Endothelial cell (in vitro differentiated cells): ENCODE data around the gene BCAP31. TPM values are rescaled to one million over a fixed set of nuclear protein-coding genes. Genes with fewer than 3 reads are reported as not detected.

Experiments used
- DNase-seq: peaks from one replicate; pipeline ENCODE4 v3.0.0; 2021; ENCODE audit warnings: low spot score
- H3K27ac Mint-ChIP-seq: one replicate; pipeline ENCODE4 v1.8.0; 2021; ENCODE audit warnings: mixed read lengths, inconsistent platforms; ENCODE audit not compliant: unreplicated experiment
- H3K27me3 Mint-ChIP-seq: one replicate; pipeline ENCODE4 v1.8.0; 2021; ENCODE audit warnings: mild to moderate bottlenecking, moderate library complexity, mixed read lengths, inconsistent platforms; ENCODE audit not compliant: unreplicated experiment
- H3K36me3 Mint-ChIP-seq: one replicate; pipeline ENCODE4 v1.8.0; 2021; ENCODE audit warnings: mild to moderate bottlenecking, low read depth, mixed read lengths, inconsistent platforms; ENCODE audit not compliant: unreplicated experiment
- H3K4me1 Mint-ChIP-seq: one replicate; pipeline ENCODE4 v1.8.0; 2021; ENCODE audit warnings: mild to moderate bottlenecking, mixed read lengths, inconsistent platforms; ENCODE audit not compliant: unreplicated experiment
- H3K4me3 Mint-ChIP-seq: one replicate; pipeline ENCODE4 v1.8.0; 2021; ENCODE audit warnings: mild to moderate bottlenecking, mixed read lengths, inconsistent platforms; ENCODE audit not compliant: unreplicated experiment
- H3K9me3 Mint-ChIP-seq: one replicate; pipeline ENCODE4 v1.8.0; 2021; ENCODE audit warnings: mixed read lengths, inconsistent platforms; ENCODE audit not compliant: unreplicated experiment
- total RNA-seq: library from RNA; stranded (reverse); fragmentation: NEBNext Ultra II Directional; extraction: Animal tissue kit (Norgen Biotek cat#: 25700); gene quantifications from one replicate; pipeline ENCODE4 v1.2.1, GENCODE V29; 2021; ENCODE audit not compliant: unreplicated experiment
- TF ChIP-seq, protein P1 (sequence below): fragments of 200-600 bp; sonication (generic); IDR thresholded peaks from one replicate; pipeline ENCODE4 v1.5.0; 2021; ENCODE audit warnings: antibody characterized with exemption; ENCODE audit not compliant: unreplicated experiment

The BCAP31 gene
- total RNA-seq, 1 donor from 2014 or later, result 282 TPM

DNA sequence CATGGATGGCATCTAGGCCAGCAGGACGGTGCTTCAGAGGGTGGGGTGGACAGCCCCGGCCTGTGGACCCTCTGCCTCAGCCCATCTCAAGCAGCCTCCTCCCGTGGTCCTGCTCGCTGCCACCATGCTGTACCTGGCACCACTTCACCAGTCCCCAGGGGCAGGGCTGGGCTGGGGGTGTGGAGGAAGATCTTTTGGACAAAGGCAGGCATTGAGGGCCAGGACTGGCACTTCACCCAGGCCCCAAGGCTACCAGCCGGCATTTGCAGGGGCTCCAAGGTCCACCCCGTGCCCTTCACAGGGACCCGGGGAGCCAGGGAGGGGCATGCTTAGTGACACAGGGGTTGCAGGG is 40.6 kb upstream of the BCAP31 start:
- no peak for DNase-seq
- Mint-ChIP-seq H3K4me3 (no peak overlapping the region), H3K36me3 (no peaks in the 10 kb centered on the region), H3K9me3 (no peaks in the 10 kb centered on the region), H3K27ac (no peak overlapping the region), H3K4me1 (peaks cover 2% of the 10 kb centered on the region), H3K27me3 (no peaks in the 10 kb centered on the region)
- TF ChIP-seq, protein P1, sequence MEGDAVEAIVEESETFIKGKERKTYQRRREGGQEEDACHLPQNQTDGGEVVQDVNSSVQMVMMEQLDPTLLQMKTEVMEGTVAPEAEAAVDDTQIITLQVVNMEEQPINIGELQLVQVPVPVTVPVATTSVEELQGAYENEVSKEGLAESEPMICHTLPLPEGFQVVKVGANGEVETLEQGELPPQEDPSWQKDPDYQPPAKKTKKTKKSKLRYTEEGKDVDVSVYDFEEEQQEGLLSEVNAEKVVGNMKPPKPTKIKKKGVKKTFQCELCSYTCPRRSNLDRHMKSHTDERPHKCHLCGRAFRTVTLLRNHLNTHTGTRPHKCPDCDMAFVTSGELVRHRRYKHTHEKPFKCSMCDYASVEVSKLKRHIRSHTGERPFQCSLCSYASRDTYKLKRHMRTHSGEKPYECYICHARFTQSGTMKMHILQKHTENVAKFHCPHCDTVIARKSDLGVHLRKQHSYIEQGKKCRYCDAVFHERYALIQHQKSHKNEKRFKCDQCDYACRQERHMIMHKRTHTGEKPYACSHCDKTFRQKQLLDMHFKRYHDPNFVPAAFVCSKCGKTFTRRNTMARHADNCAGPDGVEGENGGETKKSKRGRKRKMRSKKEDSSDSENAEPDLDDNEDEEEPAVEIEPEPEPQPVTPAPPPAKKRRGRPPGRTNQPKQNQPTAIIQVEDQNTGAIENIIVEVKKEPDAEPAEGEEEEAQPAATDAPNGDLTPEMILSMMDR, result no peak

DNA sequence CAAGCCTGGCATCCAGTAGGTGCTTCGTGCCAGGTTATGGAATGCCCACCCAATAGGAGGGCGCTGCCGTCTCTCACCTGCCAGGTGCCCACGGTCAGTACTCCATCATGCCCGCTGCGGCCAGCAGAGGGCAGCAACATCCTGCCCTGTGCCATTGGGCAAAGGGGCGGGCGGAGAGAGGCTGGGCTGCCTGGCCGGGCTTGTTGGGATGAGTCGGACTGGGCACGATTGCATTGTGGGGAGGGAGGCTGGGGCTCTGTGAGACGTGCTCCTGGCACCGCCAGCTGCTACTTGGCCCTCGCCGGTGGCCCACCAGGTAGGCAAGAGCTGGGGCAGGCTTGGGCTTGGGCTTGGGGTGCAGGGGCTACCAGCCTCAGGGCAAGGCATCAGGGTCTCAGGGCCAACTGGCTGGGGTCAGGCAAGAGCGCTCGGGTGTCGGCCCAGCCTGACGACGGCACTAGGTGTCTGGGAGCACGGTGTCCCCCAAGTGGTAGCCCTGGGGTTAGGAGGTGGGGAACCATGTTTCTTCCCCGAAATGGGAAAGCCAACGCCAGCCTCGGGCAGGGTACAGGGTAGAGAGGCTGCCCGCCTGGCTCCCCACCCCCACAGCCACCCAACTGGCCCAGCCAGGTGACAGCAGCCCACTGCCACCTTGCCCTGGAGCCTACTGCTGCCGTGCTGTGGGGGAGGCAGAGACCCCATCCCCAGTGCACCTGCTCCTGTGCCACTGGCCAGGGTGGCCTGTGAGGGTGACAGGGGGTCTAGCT is 40.0 kb upstream of the BCAP31 start, which contains the start of gene PLXNB3:
PLXNB3 (plus strand) TSS at position 261 of the 767 bp plus-strand sequence. CDS start 1,287 bp downstream, outside the sequence.
- TF ChIP-seq, protein P1, result peak; percentile 71
- peaks cover 2% of the 10 kb centered on the region for H3K4me1 Mint-ChIP-seq
- no peak within 1 kb of the TSS for H3K27ac Mint-ChIP-seq
- no peak within 1 kb of the TSS for H3K4me3 Mint-ChIP-seq
- no peaks in the 10 kb centered on the region for H3K27me3 Mint-ChIP-seq
- DNase-seq, result peak; percentile 74
- no peaks in the 10 kb centered on the region for H3K36me3 Mint-ChIP-seq
- H3K9me3 Mint-ChIP-seq, result no peaks in the 10 kb centered on the region

DNA sequence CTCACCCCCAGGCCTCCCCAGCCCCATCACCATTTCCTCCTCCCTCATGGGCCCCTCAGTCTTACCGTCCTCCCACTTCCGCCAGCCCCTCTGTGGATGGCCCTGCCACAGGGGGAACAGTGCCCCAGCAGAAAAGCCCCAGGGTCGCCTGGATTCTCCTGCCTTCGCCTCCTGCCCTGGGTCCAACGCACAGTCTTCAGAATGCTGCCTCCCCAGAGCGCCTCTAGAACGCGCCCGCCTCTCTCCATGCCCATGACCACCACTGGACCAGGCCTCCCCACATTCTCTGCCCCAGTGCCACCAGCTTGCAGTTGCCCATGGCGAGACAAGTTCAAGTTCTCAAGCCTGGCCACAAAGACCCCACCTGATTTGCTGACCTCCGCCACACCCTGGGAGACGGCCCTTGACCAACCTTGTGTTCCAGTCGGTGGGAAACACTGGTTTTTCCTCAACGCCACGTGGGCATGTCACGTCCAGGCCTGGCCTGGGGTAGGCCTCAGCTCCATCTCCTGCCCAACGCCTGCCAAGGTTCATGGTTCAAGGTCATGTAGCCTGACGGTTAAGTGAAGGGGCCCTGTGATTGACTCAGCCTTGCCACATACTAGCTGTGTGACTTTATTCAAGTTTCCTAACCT is 39.2 kb upstream of the BCAP31 start:
- H3K4me1 Mint-ChIP-seq, result peaks cover 2% of the 10 kb centered on the region
- no peaks in the 10 kb centered on the region for H3K27me3 Mint-ChIP-seq
- H3K36me3 Mint-ChIP-seq, result no peaks in the 10 kb centered on the region
- no peak for DNase-seq
- H3K9me3 Mint-ChIP-seq, result no peaks in the 10 kb centered on the region
- H3K4me3 Mint-ChIP-seq, result no peak overlapping the region
- no peak overlapping the region for H3K27ac Mint-ChIP-seq
- TF ChIP-seq, protein P1, result no peak

DNA sequence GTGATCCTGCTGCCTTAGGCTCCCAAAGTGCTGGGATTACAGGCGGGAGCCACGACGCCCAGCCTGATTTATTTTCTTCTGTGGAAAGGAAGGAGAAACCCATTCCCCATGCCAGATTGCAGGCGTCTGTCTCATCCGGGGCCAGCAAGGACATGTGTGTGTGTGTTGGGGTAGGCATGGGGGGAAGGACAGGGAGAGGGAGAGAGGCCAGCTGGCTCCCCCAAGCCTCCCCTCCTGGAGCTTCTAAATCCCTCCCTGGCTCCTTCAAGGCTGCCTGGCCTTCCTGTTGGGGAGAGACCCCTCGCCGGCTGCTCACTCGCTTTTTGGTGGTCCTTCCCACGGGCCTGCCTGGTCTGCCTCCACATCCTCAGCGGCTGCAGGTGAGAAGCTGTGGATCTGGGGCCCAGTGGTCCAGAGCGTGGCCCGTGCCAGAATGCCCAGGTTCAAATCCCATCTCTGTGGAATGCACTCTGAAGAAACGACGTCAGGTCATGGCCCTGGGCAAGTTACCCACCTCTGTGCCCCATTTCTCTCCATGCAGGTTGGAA is 38.5 kb upstream of the BCAP31 start:
- TF ChIP-seq, protein P1, result no peak
- no peak for DNase-seq
- Mint-ChIP-seq H3K27me3 (no peaks in the 10 kb centered on the region), H3K9me3 (no peaks in the 10 kb centered on the region), H3K4me3 (no peak overlapping the region), H3K27ac (no peak overlapping the region), H3K36me3 (no peaks in the 10 kb centered on the region), H3K4me1 (peaks cover 2% of the 10 kb centered on the region)

DNA sequence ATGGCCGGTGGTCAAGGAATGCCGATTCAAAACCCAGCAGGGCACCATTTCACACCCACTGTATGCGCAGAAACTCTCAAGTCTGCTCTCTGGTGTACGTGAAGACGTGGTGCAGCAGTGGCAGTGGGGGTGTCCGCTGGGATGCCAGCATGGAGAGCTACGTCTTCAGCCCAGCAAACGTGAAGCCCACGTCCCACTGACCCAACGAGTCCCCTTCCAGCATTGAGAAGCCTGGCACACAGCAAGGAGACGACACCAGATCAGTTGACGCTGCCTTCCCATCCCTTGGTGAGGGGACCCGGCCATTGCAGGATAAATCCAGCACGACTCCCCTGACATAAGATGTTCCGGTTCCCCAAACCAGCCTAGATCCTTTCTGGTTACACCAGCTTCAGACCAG is 37.7 kb upstream of the BCAP31 start:
- Mint-ChIP-seq H3K4me1 (peaks cover 2% of the 10 kb centered on the region), H3K27me3 (no peaks in the 10 kb centered on the region), H3K27ac (no peak overlapping the region), H3K9me3 (no peaks in the 10 kb centered on the region), H3K4me3 (no peak overlapping the region), H3K36me3 (no peaks in the 10 kb centered on the region)
- TF ChIP-seq, protein P1, result no peak
- no peak for DNase-seq
